ENCODE results near the gene CEACAM16.

DNA sequence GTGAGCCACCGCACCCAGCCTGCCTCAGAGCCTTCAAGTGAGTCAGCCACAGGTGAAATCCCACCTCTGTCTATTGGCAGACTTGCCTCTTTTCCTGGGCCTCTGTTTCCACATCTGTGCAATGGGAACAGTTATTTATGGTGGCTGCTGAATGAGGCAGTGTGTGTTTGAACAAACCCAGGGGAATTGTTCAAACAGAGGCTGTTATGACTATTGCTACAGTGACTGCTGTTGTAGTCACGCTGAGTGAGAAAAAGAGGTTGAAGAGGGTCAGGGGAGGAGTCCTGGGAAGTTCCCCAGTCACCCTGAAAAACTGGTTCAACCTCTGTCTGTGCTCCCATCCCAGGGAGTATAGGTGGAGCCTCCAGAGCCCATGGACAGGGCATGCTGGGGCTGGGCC is 27.6 kb upstream of the CEACAM16 start, which contains the start of gene CEACAM19:
- TF ChIP-seq CTCF (conservative IDR thresholded peaks at IDR 0.05) = no peak
- no peak for TF ChIP-seq ZFX (IDR thresholded peaks at IDR 0.05)
